Common myeloid progenitor, CD34-positive (primary cell): ENCODE measurements around the gene KRTAP9-3.
"Not testable (repeated sequence)": the region's sequence is repeated elsewhere in the genome, so short reads cannot be mapped to it uniquely, and the experiment has no call there.

Experiments used
- CTCF ChIA-PET: fragments of 350-600 bp; sonication (Branson Sonifier 250); formaldehyde crosslinking; loops from one replicate; lab custom pipeline; 2021; ENCODE audit warnings: antibody characterized with exemption; lab: Charles Lee
- POLR2A ChIA-PET: fragments of 350-600 bp; sonication (Branson Sonifier 250); formaldehyde crosslinking; loops from one replicate; lab custom pipeline; 2021; ENCODE audit warnings: antibody characterized with exemption; lab: Charles Lee
- DNase-seq, 3 donors: peaks; one replicate each; pipeline versions ENCODE4 v3.0.0 to v3.0.0-alpha.2; 2013
- H3K27ac ChIP-seq, 2 experiments: 1 replicate in 1 of 2; 2 replicates in 1 of 2; pipeline ENCODE4 v1.7.0; 2013; ENCODE audit warnings: inconsistent platforms in 2 of 2, low read length in 2 of 2, mild to moderate bottlenecking in 2 of 2, low read depth in 1 of 2, moderate library complexity in 1 of 2; ENCODE audit not compliant: severe bottlenecking in 2 of 2, insufficient read depth in 1 of 2, poor library complexity in 1 of 2
- H3K27me3 ChIP-seq, 5 experiments: replicated peaks in 2 of 5; 1 replicate in 3 of 5; 2 replicates in 2 of 5; pipeline versions ENCODE4 v1.6.1 to v1.7.0; 2013; ENCODE audit warnings: low read length in 4 of 5, mild to moderate bottlenecking in 2 of 5, moderate library complexity in 2 of 5, inconsistent platforms in 1 of 5; ENCODE audit not compliant: insufficient read depth in 5 of 5, control insufficient read depth in 4 of 5
- H3K36me3 ChIP-seq, 4 experiments: 1 replicate in 2 of 4; 2 replicates in 2 of 4; pipeline versions ENCODE4 v1.6.1 to v1.7.0; 2013; ENCODE audit warnings: low read length in 3 of 4, control low read depth in 1 of 4, mild to moderate bottlenecking in 1 of 4; ENCODE audit not compliant: control insufficient read depth in 4 of 4, insufficient read depth in 4 of 4
- H3K4me1 ChIP-seq, 4 experiments: 1 replicate in 3 of 4; 2 replicates in 1 of 4; pipeline versions ENCODE4 v1.6.1 to v1.7.1; 2013; ENCODE audit warnings: low read length in 3 of 4, mild to moderate bottlenecking in 3 of 4, control low read depth in 1 of 4, inconsistent platforms in 1 of 4, moderate library complexity in 1 of 4; ENCODE audit not compliant: control insufficient read depth in 4 of 4, insufficient read depth in 4 of 4; ENCODE audit errors: control extremely low read depth in 1 of 4
- H3K4me3 ChIP-seq, 7 experiments: 1 replicate in 4 of 7; 2 replicates in 3 of 7; pipeline versions ENCODE4 v1.5.1 to v1.7.0; 2013; ENCODE audit warnings: mild to moderate bottlenecking in 7 of 7, low read length in 6 of 7, moderate library complexity in 6 of 7, inconsistent platforms in 2 of 7, low read depth in 2 of 7, control low read depth in 1 of 7; ENCODE audit not compliant: insufficient read depth in 4 of 7, control insufficient read depth in 1 of 7; ENCODE audit errors: extremely low read depth in 1 of 7
- H3K9me3 ChIP-seq, 5 experiments: 1 replicate in 4 of 5; 2 replicates in 1 of 5; pipeline versions ENCODE4 v1.6.1 to v1.7.1; 2013; ENCODE audit warnings: low read length in 4 of 5, mild to moderate bottlenecking in 2 of 5, inconsistent platforms in 1 of 5, low read depth in 1 of 5, moderate library complexity in 1 of 5; ENCODE audit not compliant: control insufficient read depth in 4 of 5, insufficient read depth in 2 of 5; ENCODE audit errors: control extremely low read depth in 1 of 5
- WGBS: methylation state at CpG from one replicate; pipeline ENCODE4 v1.1.5; 2013; ENCODE audit not compliant: insufficient coverage; 5-methylcytosine and 5-hydroxymethylcytosine counted together

Gene KRTAP9-3

GRCh38 chr17:41230094-41230493 is 2.2 kb upstream of the KRTAP9-3 start:
- Histone ChIP-seq H3K9me3 (peaks cover 0 to 1% (median 0%) of the 10 kb centered on the region in 5 experiments), H3K4me3 (no peak overlapping the region), H3K27me3 (peaks cover 0 to 2% (median 0%) of the 10 kb centered on the region in 5 experiments), H3K4me1 (no peaks in the 10 kb centered on the region), H3K27ac (no peak overlapping the region), H3K36me3 (no peaks in the 10 kb centered on the region)
- POLR2A ChIA-PET = no interaction called here
- DNase-seq = no peak
- CTCF ChIA-PET = no interaction called here

GRCh38 chr17:41231731-41232130 is 518 bp upstream of the KRTAP9-3 start:
- WGBS = 99% methylated on average over 6 of the region's 6 CpGs
- Histone ChIP-seq H3K4me3 (no peak overlapping the region), H3K36me3 (no peaks in the 10 kb centered on the region), H3K9me3 (peaks cover 0 to 1% (median 0%) of the 10 kb centered on the region in 5 experiments), H3K27ac (no peak overlapping the region), H3K4me1 (no peaks in the 10 kb centered on the region), H3K27me3 (peaks cover 0 to 2% (median 0%) of the 10 kb centered on the region in 5 experiments)
- no peak for DNase-seq
- ChIA-PET POLR2A (no interaction called here), CTCF (no interaction called here)

DNA sequence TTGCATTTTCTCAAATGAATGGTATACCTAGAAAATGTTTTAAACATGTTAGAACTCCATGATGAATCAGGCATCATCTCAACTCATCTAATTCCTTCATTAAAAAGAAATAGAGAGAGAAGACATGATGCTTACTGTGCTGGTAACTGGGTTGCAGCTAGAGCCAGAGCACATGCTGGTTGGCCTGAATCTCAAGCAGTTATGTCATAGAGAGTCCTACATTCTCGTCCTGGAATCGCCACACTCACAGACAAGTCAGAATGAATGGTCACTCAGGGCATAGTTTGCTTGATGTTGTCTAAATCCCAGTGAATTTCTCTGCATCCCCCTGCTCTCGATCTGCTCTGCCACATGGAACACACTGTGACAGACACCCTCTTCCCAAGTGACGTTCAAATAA is 4.9 kb downstream of the KRTAP9-3 start:
- H3K9me3 ChIP-seq, H3K4me1 ChIP-seq, H3K27ac ChIP-seq, DNase-seq, POLR2A ChIA-PET, H3K36me3 ChIP-seq, H3K27me3 ChIP-seq, H3K4me3 ChIP-seq, CTCF ChIA-PET: not testable (repeated sequence)
- 97% methylated on average over 3 of the region's 4 CpGs for WGBS

DNA sequence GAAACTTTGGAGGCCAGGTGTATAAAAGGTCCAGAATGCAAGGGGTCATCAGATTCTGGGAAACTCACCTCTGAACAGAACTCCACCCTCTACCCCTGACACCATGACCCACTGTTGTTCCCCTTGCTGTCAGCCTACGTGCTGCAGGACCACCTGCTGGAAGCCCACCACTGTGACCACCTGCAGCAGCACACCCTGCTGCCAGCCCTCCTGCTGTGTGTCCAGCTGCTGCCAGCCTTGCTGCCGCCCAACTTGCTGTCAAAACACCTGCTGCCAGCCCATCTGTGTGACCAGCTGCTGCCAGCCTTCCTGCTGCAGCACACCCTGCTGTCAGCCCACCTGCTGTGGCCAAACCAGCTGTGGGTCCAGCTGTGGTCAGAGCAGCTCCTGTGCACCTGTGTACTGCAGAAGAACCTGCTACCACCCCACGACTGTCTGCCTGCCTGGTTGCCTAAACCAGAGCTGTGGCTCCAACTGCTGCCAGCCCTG is 5.7 kb downstream of the KRTAP9-3 start, which contains the start of gene KRTAP9-8:
Gene KRTAP9-8 (plus strand): TSS at position 51 of the 489 bp plus-strand sequence. CDS start 53 bp downstream, at position 104.
- H3K27me3 ChIP-seq, H3K27ac ChIP-seq, H3K9me3 ChIP-seq, H3K4me3 ChIP-seq, DNase-seq, H3K4me1 ChIP-seq, H3K36me3 ChIP-seq, POLR2A ChIA-PET, CTCF ChIA-PET: not testable (repeated sequence)
- WGBS = no CpG with 5 or more reads among the region's 3 CpGs

- H3K27me3 ChIP-seq, DNase-seq, CTCF ChIA-PET, H3K9me3 ChIP-seq, POLR2A ChIA-PET, H3K36me3 ChIP-seq, H3K27ac ChIP-seq, H3K4me3 ChIP-seq, H3K4me1 ChIP-seq: not testable (repeated sequence)
- 100% methylated on average over 1 of the region's 2 CpGs for WGBS
Observed at GRCh38 chr17:41246995-41247787, 14.9 kb downstream of the KRTAP9-3 start.

GRCh38 chr17:41249637-41250240 is 17.5 kb downstream of the KRTAP9-3 start, which contains the start of gene KRTAP9-4:
KRTAP9-4 (plus strand) TSS chr17:41249687; CDS start chr17:41249721, 34 bp downstream.
- POLR2A ChIA-PET, H3K4me3 ChIP-seq, H3K27ac ChIP-seq, DNase-seq, CTCF ChIA-PET, H3K36me3 ChIP-seq, H3K9me3 ChIP-seq, H3K4me1 ChIP-seq, H3K27me3 ChIP-seq: not testable (repeated sequence)
- WGBS = no CpG with 5 or more reads among the region's 2 CpGs

- POLR2A ChIA-PET = no interaction called here
- H3K9me3 ChIP-seq = no peaks in the 10 kb centered on the region
- no peak for DNase-seq
- H3K27ac ChIP-seq = no peak overlapping the region
- 80% methylated on average over 1 of the region's 1 CpG for WGBS
- no peak overlapping the region for H3K4me3 ChIP-seq
- H3K27me3 ChIP-seq = peaks cover 0 to 4% (median 0%) of the 10 kb centered on the region in 5 experiments
- H3K36me3 ChIP-seq = no peaks in the 10 kb centered on the region
- CTCF ChIA-PET = interaction anchor here (0.9 kb wide), 1 partner anchor 71 kb away, joined by 3 read pairs; no protein-coding TSS in a partner anchor
- H3K4me1 ChIP-seq = no peaks in the 10 kb centered on the region
Observed at GRCh38 chr17:41251261-41251660, 19.0 kb downstream of the KRTAP9-3 start.
